Uterus (tissue), 2 donors: ENCODE results near the gene TMEM235.

Source experiments
- POLR2A ChIP-seq, 2 donors: fragments of 450-650 bp; IDR thresholded peaks; one replicate each; pipeline ENCODE4 v1.6.1; 2016; ENCODE audit warnings: antibody characterized with exemption in 2 of 2, mild to moderate bottlenecking in 1 of 2, moderate library complexity in 1 of 2
- TF ChIP-seq, protein P1 (sequence below), 4 experiments: fragments of 200-600 bp in 2 of 4; fragments of 450-650 bp in 2 of 4; sonication (generic) in 2 of 4; IDR thresholded peaks; one replicate each; pipeline ENCODE4 v1.5.1; 2016 to 2019; ENCODE audit warnings: antibody characterized with exemption in 4 of 4, mild to moderate bottlenecking in 2 of 4, moderate library complexity in 1 of 4

DNA sequence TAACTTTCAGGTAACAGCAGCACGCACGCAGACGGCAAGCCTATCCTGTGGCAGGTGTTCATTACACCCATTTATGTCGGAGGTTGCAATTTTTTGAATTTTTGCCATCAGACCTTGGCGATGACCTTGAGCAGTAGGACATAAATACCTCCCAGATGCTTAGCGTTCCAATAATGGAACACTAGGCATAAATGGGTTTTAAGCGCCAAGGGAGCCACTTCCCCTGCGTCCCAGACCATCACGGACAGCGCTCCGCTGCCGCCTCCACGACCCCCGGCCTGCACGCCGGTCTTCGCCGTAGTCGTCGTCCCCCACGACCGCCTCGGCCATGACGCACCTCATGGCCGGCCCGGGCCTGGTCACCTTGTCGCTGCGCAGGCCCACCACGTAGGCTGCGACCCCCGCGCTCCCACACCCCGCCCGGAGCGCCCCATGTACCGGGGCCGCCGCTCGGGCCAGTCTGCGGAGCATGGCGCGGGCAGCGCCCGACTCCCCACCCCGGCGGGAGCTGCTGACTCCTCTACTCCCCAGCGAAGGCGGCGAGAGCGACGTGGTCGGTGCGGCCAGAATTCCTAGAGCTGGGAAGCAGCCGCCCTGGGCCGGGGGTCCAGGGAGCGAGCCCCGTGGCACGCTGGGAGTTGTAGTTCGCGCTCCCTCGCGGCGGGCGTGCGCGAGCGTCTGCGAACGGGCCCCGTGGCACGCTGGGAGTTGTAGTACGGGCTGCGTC, 22.7 kb downstream of the TMEM235 start:
- TF ChIP-seq, protein P1, sequence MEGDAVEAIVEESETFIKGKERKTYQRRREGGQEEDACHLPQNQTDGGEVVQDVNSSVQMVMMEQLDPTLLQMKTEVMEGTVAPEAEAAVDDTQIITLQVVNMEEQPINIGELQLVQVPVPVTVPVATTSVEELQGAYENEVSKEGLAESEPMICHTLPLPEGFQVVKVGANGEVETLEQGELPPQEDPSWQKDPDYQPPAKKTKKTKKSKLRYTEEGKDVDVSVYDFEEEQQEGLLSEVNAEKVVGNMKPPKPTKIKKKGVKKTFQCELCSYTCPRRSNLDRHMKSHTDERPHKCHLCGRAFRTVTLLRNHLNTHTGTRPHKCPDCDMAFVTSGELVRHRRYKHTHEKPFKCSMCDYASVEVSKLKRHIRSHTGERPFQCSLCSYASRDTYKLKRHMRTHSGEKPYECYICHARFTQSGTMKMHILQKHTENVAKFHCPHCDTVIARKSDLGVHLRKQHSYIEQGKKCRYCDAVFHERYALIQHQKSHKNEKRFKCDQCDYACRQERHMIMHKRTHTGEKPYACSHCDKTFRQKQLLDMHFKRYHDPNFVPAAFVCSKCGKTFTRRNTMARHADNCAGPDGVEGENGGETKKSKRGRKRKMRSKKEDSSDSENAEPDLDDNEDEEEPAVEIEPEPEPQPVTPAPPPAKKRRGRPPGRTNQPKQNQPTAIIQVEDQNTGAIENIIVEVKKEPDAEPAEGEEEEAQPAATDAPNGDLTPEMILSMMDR (IDR thresholded peaks at IDR 0.05) = peak in 1 of 4 experiments; percentile 36
- peak in 1 of 2 donors; percentile 60 for TF ChIP-seq POLR2A (IDR thresholded peaks at IDR 0.05)
